HG03060 (cell line): ENCODE results near the gene WIPF3.
"Not testable (repeated sequence)": the region's sequence is repeated elsewhere in the genome, so short reads cannot be mapped to it uniquely, and the experiment has no call there.

ENCODE experiments used
- ATAC-seq: cut with Tn5 transposase; IDR thresholded peaks from one replicate; pipeline ENCODE4 v1.9.1; 2021; ENCODE audit warnings: low read depth, moderate number of reproducible peaks; ENCODE audit not compliant: unreplicated experiment

The WIPF3 gene

GRCh38 chr7:29875741-29876140, 69.4 kb downstream of the WIPF3 start:
- no peak for ATAC-seq

- no peak for ATAC-seq
Observed at GRCh38 chr7:29877196-29877595, 70.9 kb downstream of the WIPF3 start.

GRCh38 chr7:29878081-29878688, 71.9 kb downstream of the WIPF3 start:
- ATAC-seq: no peak

GRCh38 chr7:29879609-29880008, 73.3 kb downstream of the WIPF3 start:
- no peak for ATAC-seq

GRCh38 chr7:29881724-29882123, 75.4 kb downstream of the WIPF3 start:
- no peak for ATAC-seq

- no peak for ATAC-seq
Observed at GRCh38 chr7:29882481-29882880, 76.2 kb downstream of the WIPF3 start.

GRCh38 chr7:29883462-29884398, 77.4 kb downstream of the WIPF3 start:
- no peak for ATAC-seq

GRCh38 chr7:29884399-29885272, 78.3 kb downstream of the WIPF3 start:
- no peak for ATAC-seq

GRCh38 chr7:29885626-29886025, 79.3 kb downstream of the WIPF3 start:
- no peak for ATAC-seq

- no peak for ATAC-seq
Observed at GRCh38 chr7:29886827-29887226, 80.5 kb downstream of the WIPF3 start.

- ATAC-seq: no peak
Observed at GRCh38 chr7:29888006-29888405, 81.7 kb downstream of the WIPF3 start.

- ATAC-seq: no peak
Observed at GRCh38 chr7:29889288-29889687, 83.0 kb downstream of the WIPF3 start.

GRCh38 chr7:29890251-29890650, 83.9 kb downstream of the WIPF3 start:
- no peak for ATAC-seq

- not testable (repeated sequence) for ATAC-seq
Observed at GRCh38 chr7:29890786-29891185, 84.5 kb downstream of the WIPF3 start.

GRCh38 chr7:29891766-29892165, 85.5 kb downstream of the WIPF3 start:
- no peak for ATAC-seq

- ATAC-seq: no peak
Observed at GRCh38 chr7:29892231-29892630, 85.9 kb downstream of the WIPF3 start.

GRCh38 chr7:29893351-29893965, 87.2 kb downstream of the WIPF3 start:
- ATAC-seq: no peak

- ATAC-seq: no peak
Observed at GRCh38 chr7:29894256-29894655, 87.9 kb downstream of the WIPF3 start.

- ATAC-seq: no peak
Observed at GRCh38 chr7:29895559-29895958, 89.3 kb downstream of the WIPF3 start.

GRCh38 chr7:29896685-29897411, 90.5 kb downstream of the WIPF3 start:
- no peak for ATAC-seq
